ENCODE results near the gene CST5.

DNA sequence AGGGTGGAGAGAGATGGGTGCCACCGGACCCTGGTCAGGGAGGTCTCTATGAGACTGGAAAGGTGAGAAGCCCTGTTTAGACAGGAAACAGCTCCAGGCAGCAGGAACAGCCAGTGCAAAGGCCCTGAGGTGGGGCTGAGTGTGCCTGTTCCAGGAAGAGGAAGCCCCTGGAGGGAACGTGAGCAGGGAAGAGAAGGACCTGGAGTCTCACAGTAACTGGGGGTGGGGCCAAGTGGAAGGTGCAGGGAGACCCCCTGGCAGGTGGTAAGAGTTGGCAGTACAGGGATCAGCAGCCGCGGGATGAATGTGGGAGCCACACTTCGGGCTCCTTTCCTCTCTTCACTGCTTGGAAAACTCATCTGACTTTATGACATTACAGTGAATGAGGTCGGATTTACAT lies 43.8 kb upstream of the CST5 start:
- TF ChIP-seq, protein P1, sequence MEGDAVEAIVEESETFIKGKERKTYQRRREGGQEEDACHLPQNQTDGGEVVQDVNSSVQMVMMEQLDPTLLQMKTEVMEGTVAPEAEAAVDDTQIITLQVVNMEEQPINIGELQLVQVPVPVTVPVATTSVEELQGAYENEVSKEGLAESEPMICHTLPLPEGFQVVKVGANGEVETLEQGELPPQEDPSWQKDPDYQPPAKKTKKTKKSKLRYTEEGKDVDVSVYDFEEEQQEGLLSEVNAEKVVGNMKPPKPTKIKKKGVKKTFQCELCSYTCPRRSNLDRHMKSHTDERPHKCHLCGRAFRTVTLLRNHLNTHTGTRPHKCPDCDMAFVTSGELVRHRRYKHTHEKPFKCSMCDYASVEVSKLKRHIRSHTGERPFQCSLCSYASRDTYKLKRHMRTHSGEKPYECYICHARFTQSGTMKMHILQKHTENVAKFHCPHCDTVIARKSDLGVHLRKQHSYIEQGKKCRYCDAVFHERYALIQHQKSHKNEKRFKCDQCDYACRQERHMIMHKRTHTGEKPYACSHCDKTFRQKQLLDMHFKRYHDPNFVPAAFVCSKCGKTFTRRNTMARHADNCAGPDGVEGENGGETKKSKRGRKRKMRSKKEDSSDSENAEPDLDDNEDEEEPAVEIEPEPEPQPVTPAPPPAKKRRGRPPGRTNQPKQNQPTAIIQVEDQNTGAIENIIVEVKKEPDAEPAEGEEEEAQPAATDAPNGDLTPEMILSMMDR (IDR thresholded peaks at IDR 0.05; ENCODE audit: low read depth, low read length, missing input control): no peak
- TF ChIP-seq, protein P2, sequence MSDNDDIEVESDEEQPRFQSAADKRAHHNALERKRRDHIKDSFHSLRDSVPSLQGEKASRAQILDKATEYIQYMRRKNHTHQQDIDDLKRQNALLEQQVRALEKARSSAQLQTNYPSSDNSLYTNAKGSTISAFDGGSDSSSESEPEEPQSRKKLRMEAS (IDR thresholded peaks at IDR 0.05): no peak
- TF ChIP-seq ZBTB33 (IDR thresholded peaks at IDR 0.05) (no peak), RAD21 (IDR thresholded peaks at IDR 0.05) (no peak), YY1 (IDR thresholded peaks at IDR 0.05) (no peak), RXRA (IDR thresholded peaks at IDR 0.05) (no peak), SP1 (IDR thresholded peaks at IDR 0.05) (no peak)
